ENCODE results near the gene STARD7.

DNA sequence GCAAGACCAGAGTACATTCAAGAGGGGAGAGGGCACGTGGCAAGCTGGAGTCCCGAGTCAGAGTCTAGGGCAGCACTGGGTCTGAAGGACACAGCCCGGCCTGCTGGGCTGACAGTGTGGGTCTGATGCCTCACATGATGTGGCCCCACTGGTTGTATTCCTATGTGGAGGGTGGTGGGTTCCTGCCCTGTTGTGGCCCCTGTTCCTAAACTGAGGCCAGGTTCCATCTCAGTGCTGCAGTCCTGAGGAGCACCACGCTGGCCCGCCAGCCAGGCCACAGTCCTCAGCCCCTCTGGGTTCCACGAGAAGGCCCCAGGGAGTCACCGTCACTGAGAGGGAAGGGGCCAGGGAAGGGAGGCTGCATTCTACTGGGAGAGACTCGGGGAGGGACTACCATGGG, 43.9 kb upstream of the STARD7 start:
- TF ChIP-seq, protein P1, sequence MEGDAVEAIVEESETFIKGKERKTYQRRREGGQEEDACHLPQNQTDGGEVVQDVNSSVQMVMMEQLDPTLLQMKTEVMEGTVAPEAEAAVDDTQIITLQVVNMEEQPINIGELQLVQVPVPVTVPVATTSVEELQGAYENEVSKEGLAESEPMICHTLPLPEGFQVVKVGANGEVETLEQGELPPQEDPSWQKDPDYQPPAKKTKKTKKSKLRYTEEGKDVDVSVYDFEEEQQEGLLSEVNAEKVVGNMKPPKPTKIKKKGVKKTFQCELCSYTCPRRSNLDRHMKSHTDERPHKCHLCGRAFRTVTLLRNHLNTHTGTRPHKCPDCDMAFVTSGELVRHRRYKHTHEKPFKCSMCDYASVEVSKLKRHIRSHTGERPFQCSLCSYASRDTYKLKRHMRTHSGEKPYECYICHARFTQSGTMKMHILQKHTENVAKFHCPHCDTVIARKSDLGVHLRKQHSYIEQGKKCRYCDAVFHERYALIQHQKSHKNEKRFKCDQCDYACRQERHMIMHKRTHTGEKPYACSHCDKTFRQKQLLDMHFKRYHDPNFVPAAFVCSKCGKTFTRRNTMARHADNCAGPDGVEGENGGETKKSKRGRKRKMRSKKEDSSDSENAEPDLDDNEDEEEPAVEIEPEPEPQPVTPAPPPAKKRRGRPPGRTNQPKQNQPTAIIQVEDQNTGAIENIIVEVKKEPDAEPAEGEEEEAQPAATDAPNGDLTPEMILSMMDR (conservative IDR thresholded peaks at IDR 0.05; ENCODE audit: low read length): no peak
- TF ChIP-seq EZH2phosphoT487 (IDR thresholded peaks at IDR 0.05; ENCODE audit: borderline replicate concordance): no peak

Data from Loucy (cell line).